AG04450 (cell line): Measurements from ENCODE around the gene RNASE7. TPM values are rescaled to one million over a fixed set of nuclear protein-coding genes. Genes with fewer than 3 reads are reported as not detected.

Experiments used
- CTCF ChIA-PET: fragments of 300-600, 350-600 bp; formaldehyde crosslinking; extraction: SDS; loops from one replicate; lab custom pipeline; 2022; ENCODE audit warnings: antibody characterized with exemption, inconsistent platforms; lab: Charles Lee
- POLR2A ChIA-PET: fragments of 350-600 bp; formaldehyde crosslinking; extraction: SDS; loops from one replicate; lab custom pipeline; 2021; ENCODE audit warnings: antibody characterized with exemption, inconsistent platforms; lab: Yijun Ruan, JAX
- DNase-seq: peaks from one replicate; pipeline ENCODE4 v3.0.0-alpha.2; 2011; ENCODE audit warnings: low read depth, low spot score
- H3K27ac ChIP-seq: one replicate; pipeline ENCODE4 v1.5.1; 2012; ENCODE audit warnings: low read depth, low read length, control low read depth
- H3K27me3 ChIP-seq: one replicate; pipeline ENCODE4 v1.6.0; 2012; ENCODE audit warnings: low read length; ENCODE audit not compliant: control insufficient read depth, insufficient read depth
- H3K4me3 ChIP-seq: 2 replicates; pipeline ENCODE4 v1.5.1; 2011; ENCODE audit warnings: mild to moderate bottlenecking, low read depth, low read length, control low read depth
- H3K9me3 ChIP-seq: 2 replicates; pipeline ENCODE4 v1.5.1; 2012; ENCODE audit warnings: low read length; ENCODE audit not compliant: control insufficient read depth, insufficient read depth
- CTCF ChIP-seq: IDR thresholded peaks from 2 replicates; pipeline ENCODE4 v1.5.1; 2011; ENCODE audit warnings: low read depth, low read length, control low read depth, inconsistent platforms
- polyA plus RNA-seq: library from polyadenylated mRNA; depleted of rRNA; stranded (reverse); fragments of >200 nt; gene quantifications from 2 replicates; pipeline ENCODE4 v1.2.3, GENCODE V29; 2011

RNASE7 gene
- polyA plus RNA-seq, 1 experiment, result not detected

DNA sequence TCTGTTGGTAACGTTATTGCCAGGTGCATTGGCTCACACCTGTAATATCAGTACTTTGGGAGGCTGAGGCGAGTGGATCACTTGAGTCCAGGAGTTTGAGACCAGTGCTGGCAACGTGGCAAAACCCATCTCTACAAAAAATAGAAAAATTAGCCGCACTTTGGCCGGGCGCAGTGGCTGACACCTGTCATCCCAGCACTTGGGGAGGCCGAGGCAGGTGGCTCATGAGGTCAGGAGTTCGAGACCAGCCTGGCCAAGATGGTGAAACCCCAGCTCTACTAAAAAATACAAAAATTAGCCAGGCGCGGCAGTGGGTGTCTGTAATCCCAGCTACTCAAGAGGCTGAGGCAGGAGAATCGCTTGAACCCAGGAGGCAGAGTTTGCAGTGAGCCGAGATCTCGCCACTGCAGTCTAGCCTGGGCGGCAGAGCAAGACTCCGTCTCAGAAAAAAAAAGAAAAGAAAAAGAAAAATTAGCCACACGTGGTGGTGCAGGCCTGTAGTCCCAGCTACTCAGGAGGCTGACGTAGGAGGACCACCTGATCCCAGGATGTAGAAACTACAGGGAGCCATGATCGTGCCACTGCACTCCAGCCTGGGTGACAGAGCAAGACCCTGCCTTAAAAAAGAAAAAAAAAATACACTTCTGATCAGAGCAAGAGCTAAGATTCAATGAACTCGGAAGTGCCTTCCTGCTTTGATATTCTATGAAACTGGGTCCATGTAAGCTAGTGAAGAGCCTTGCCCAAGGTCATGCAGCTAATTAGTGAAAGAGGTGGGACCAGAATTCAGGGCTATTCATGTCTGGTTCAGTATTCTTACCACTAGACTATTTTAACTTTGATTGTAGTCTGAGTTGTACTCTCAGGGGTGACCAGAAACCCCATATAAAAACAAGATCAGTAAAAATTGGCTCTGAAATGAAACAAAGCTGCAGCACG, 11.3 kb downstream of the RNASE7 start:
- H3K27me3 ChIP-seq, result peaks cover 3% of the 10 kb centered on the region
- ChIA-PET CTCF (interaction anchor here (0.6 to 0.8 kb wide), 2 partner anchors 9 to 39 kb away, joined by 3 to 4 read pairs; no protein-coding TSS in a partner anchor), POLR2A (no interaction called here)
- no peak overlapping the region for H3K27ac ChIP-seq
- no peak overlapping the region for H3K4me3 ChIP-seq
- no peak for TF ChIP-seq CTCF
- no peaks in the 10 kb centered on the region for H3K9me3 ChIP-seq
- no peak for DNase-seq

DNA sequence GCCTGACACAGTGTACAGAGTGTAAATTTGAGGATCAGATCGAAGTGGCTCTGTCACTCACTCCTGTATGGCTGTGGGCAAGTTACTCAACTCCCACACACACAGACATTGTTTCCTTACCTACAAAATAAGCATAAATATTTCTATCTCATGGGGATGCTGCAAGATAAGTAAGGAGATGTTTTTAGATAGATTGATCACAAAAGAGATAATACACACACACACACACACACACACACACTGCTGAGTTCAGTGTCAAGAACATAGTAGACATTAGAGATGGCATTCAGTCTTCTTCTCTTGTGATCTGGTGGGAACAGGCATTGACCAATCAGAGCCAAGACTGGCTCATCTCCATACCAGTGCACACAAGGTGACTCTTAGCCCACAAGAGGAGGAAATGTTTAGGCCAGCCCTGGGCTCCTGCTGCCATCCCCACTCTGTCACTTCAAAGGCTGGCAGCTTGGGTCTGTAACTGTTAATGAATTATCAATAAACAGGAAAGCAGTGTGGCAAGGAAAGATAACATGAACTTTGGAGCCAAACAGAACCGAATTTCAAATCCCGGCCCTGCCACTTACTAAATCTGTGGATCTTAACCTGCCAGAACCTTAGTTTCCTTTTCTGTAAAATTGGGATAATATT, 12.1 kb downstream of the RNASE7 start:
- CTCF ChIA-PET, result interaction anchor here (0.6 kb wide), 1 partner anchor 8 kb away, joined by 3 read pairs; no protein-coding TSS in a partner anchor
- Histone ChIP-seq H3K4me3 (no peak overlapping the region), H3K27me3 (peaks cover 3% of the 10 kb centered on the region), H3K9me3 (no peaks in the 10 kb centered on the region), H3K27ac (no peak overlapping the region)
- DNase-seq, result no peak
- POLR2A ChIA-PET, result no interaction called here
- TF ChIP-seq CTCF, result no peak

GRCh38 chr14:21054768-21055145, 12.6 kb downstream of the RNASE7 start:
- ChIA-PET CTCF (interaction anchor here (2.4 kb wide), 1 partner anchor 40 kb away, joined by 7 read pairs; no protein-coding TSS in a partner anchor), POLR2A (no interaction called here)
- no peak for DNase-seq
- no peaks in the 10 kb centered on the region for H3K9me3 ChIP-seq
- no peak overlapping the region for H3K4me3 ChIP-seq
- TF ChIP-seq CTCF, result no peak
- H3K27ac ChIP-seq, result no peak overlapping the region
- peaks cover 3% of the 10 kb centered on the region for H3K27me3 ChIP-seq

DNA sequence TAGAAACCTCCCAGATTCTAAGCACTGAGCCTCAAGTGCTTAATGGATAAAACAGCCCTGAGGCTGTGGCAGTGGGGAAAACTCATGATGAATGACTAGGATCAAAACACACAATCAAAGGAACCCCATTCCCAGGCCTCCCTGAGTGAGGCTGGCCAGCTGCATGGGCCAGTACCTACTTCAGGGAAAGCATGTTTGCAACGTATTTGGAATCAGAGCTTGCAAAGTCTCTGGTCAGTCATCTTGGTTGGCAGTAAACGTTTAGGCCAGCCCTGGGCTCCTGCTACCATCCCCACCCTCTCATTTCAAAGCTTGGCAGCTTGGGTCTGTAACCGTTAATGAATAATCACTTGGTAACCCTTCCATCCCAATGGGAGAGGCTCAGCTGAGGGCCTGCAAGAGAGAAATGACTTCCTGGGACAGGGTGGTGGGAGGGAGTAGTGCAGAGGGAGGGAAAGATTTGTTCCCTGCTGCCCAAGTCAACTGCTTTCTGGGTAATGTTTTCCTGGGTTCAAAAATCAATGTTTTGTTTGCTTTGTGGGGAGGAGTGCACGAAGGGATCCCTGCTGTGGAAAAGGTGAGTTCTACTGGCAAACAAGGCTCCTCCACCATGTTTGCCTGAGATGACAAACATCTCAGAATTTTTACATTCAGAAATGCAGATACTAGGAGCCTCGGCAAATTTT, 13.4 kb downstream of the RNASE7 start:
- no peak overlapping the region for H3K27ac ChIP-seq
- H3K27me3 ChIP-seq, result peaks cover 3% of the 10 kb centered on the region
- no peak for DNase-seq
- ChIA-PET CTCF (interaction anchor here (1.1 to 2.4 kb wide), 2 partner anchors 10 to 41 kb away, joined by 3 to 7 read pairs; no protein-coding TSS in a partner anchor), POLR2A (no interaction called here)
- no peaks in the 10 kb centered on the region for H3K9me3 ChIP-seq
- no peak for TF ChIP-seq CTCF
- H3K4me3 ChIP-seq, result no peak overlapping the region
